IMR-90 (cell line): Measurements from ENCODE around the gene PGBD1.
"Not testable (repeated sequence)": the region's sequence is repeated elsewhere in the genome, so short reads cannot be mapped to it uniquely, and the experiment has no call there.

ENCODE experiments used
- BHLHE40 ChIP-seq: fragments of 150-350 bp; IDR thresholded peaks from 2 replicates; pipeline ENCODE4 v1.6.1; 2016; ENCODE audit warnings: mild to moderate bottlenecking, low read depth, low read length
- CEBPB ChIP-seq: IDR thresholded peaks from 2 replicates; pipeline ENCODE4 v1.6.1; 2012; ENCODE audit warnings: low read depth, low read length, improper control_type of control experiment
- CTCF ChIP-seq: conservative IDR thresholded peaks from 2 replicates; pipeline ENCODE4 v1.5.1; 2012; ENCODE audit warnings: mild to moderate bottlenecking, low read depth, low read length, improper control_type of control experiment
- MAZ ChIP-seq: IDR thresholded peaks from 2 replicates; pipeline ENCODE4 v1.6.1; 2012; ENCODE audit warnings: low read depth, mild to moderate bottlenecking, low read length, improper control_type of control experiment, moderate library complexity, borderline replicate concordance
- MXI1 ChIP-seq: IDR thresholded peaks from 2 replicates; pipeline ENCODE4 v1.6.1; 2012; ENCODE audit warnings: low read depth, mild to moderate bottlenecking, low read length, moderate library complexity, borderline replicate concordance
- POLR2A ChIP-seq: IDR thresholded peaks from 2 replicates; pipeline ENCODE4 v1.6.1; 2012; ENCODE audit warnings: mild to moderate bottlenecking, low read depth, low read length
- RAD21 ChIP-seq: IDR thresholded peaks from 2 replicates; pipeline ENCODE4 v1.6.1; 2012; ENCODE audit warnings: low read length, improper control_type of control experiment
- USF2 ChIP-seq: fragments of 150-350 bp; IDR thresholded peaks from 2 replicates; pipeline ENCODE4 v1.6.1; 2017; ENCODE audit warnings: mild to moderate bottlenecking, antibody characterized with exemption, low read length, low read depth

- not testable (repeated sequence) for TF ChIP-seq CTCF, BHLHE40, MAZ, POLR2A, RAD21, USF2, CEBPB, MXI1
Observed at GRCh38 chr6:28317866-28318265, 36.5 kb downstream of the PGBD1 start.
